ENCODE measurements around the gene PNPLA4. TPM values are rescaled to one million over a fixed set of nuclear protein-coding genes. Genes with fewer than 3 reads are reported as not detected.

The PNPLA4 gene
- total and polyA plus RNA-seq, 4 donors: 11.1 to 22.8 (median 13.4) TPM

GRCh38 chrX:7889135-7889534 lies 38.1 kb downstream of the PNPLA4 start:
- H3K27me3 ChIP-seq (ENCODE audit: control insufficient read depth in 3 of 3, insufficient read depth in 3 of 3, low read length in 2 of 3): peaks cover 0 to 26% (median 20%) of the 10 kb centered on the region in 3 donors
- 74 to 88% methylated on average over 2 of the region's 2 CpGs for WGBS, 2 donors
- H3K4me1 ChIP-seq (ENCODE audit: control insufficient read depth in 5 of 5, insufficient read depth in 5 of 5, low read length in 5 of 5): no peaks in the 10 kb centered on the region
- no peaks in the 10 kb centered on the region for H3K9me3 ChIP-seq (ENCODE audit: control insufficient read depth in 4 of 4, insufficient read depth in 3 of 4, low read length in 3 of 4)
- no peaks in the 10 kb centered on the region for H3K36me3 ChIP-seq (ENCODE audit: control insufficient read depth in 4 of 4, insufficient read depth in 4 of 4, low read length in 4 of 4)
- no peak overlapping the region for H3K27ac ChIP-seq (ENCODE audit: low read depth in 1 of 2, low read length in 1 of 2)
- no peak for ATAC-seq (ENCODE audit: insufficient read depth, low FRiP score)
- no peak overlapping the region for H3K9ac ChIP-seq (ENCODE audit: insufficient read depth in 1 of 2, low read length in 2 of 2)
- no peak for DNase-seq
- no peak overlapping the region for H3K4me3 ChIP-seq
- TF ChIP-seq, protein P1, sequence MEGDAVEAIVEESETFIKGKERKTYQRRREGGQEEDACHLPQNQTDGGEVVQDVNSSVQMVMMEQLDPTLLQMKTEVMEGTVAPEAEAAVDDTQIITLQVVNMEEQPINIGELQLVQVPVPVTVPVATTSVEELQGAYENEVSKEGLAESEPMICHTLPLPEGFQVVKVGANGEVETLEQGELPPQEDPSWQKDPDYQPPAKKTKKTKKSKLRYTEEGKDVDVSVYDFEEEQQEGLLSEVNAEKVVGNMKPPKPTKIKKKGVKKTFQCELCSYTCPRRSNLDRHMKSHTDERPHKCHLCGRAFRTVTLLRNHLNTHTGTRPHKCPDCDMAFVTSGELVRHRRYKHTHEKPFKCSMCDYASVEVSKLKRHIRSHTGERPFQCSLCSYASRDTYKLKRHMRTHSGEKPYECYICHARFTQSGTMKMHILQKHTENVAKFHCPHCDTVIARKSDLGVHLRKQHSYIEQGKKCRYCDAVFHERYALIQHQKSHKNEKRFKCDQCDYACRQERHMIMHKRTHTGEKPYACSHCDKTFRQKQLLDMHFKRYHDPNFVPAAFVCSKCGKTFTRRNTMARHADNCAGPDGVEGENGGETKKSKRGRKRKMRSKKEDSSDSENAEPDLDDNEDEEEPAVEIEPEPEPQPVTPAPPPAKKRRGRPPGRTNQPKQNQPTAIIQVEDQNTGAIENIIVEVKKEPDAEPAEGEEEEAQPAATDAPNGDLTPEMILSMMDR (IDR thresholded peaks at IDR 0.05; ENCODE audit: control extremely low read depth, extremely low read depth): no peak

DNA sequence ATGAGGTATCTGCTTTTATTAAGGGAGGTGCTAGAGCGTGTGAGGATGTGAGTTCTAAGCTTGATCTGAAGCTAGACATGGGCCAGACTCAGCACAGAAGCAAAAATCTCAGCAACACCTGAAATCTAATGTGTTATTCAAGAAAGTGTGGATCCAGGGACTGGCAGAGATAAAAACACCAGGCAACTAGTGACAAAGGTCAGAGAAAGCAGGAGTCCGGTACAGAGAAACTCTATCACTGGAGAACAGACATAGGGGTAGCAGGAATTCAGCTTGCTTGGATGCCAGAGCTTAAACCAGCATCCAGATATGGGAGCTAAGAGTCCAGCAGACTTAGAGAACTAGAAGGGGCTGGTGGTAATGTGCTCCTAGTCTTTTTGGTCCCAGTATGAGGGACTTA lies 50.3 kb downstream of the PNPLA4 start:
- Histone ChIP-seq H3K27ac (ENCODE audit: low read depth in 1 of 2, low read length in 1 of 2) (no peak overlapping the region), H3K27me3 (ENCODE audit: control insufficient read depth in 3 of 3, insufficient read depth in 3 of 3, low read length in 2 of 3) (peaks cover 0 to 36% (median 19%) of the 10 kb centered on the region in 3 donors), H3K9ac (ENCODE audit: insufficient read depth in 1 of 2, low read length in 2 of 2) (no peak overlapping the region), H3K36me3 (ENCODE audit: control insufficient read depth in 4 of 4, insufficient read depth in 4 of 4, low read length in 4 of 4) (no peaks in the 10 kb centered on the region), H3K9me3 (ENCODE audit: control insufficient read depth in 4 of 4, insufficient read depth in 3 of 4, low read length in 3 of 4) (peaks cover 0 to 2% (median 0%) of the 10 kb centered on the region in 4 donors), H3K4me3 (no peak overlapping the region), H3K4me1 (ENCODE audit: control insufficient read depth in 5 of 5, insufficient read depth in 5 of 5, low read length in 5 of 5) (no peaks in the 10 kb centered on the region)
- WGBS, 2 donors: 61 to 86% methylated on average over 2 of the region's 2 CpGs
- TF ChIP-seq, protein P1 (IDR thresholded peaks at IDR 0.05; ENCODE audit: control extremely low read depth, extremely low read depth): no peak
- ATAC-seq (ENCODE audit: insufficient read depth, low FRiP score) (no peak), DNase-seq (no peak)

GRCh38 chrX:7872042-7872441 lies 55.2 kb downstream of the PNPLA4 start:
- Histone ChIP-seq H3K9ac (ENCODE audit: insufficient read depth in 1 of 2, low read length in 2 of 2) (no peak overlapping the region), H3K27ac (ENCODE audit: low read depth in 1 of 2, low read length in 1 of 2) (no peak overlapping the region), H3K4me3 (no peak overlapping the region), H3K9me3 (ENCODE audit: control insufficient read depth in 4 of 4, insufficient read depth in 3 of 4, low read length in 3 of 4) (no peaks in the 10 kb centered on the region), H3K27me3 (ENCODE audit: control insufficient read depth in 3 of 3, insufficient read depth in 3 of 3, low read length in 2 of 3) (peaks cover 0 to 26% (median 15%) of the 10 kb centered on the region in 3 donors), H3K4me1 (ENCODE audit: control insufficient read depth in 5 of 5, insufficient read depth in 5 of 5, low read length in 5 of 5) (no peaks in the 10 kb centered on the region), H3K36me3 (ENCODE audit: control insufficient read depth in 4 of 4, insufficient read depth in 4 of 4, low read length in 4 of 4) (no peaks in the 10 kb centered on the region)
- TF ChIP-seq, protein P1 (IDR thresholded peaks at IDR 0.05; ENCODE audit: control extremely low read depth, extremely low read depth): no peak
- ATAC-seq (ENCODE audit: insufficient read depth, low FRiP score): no peak
- WGBS, 2 donors: 78 to 82% methylated on average over 4 of the region's 4 CpGs
- no peak for DNase-seq

DNA sequence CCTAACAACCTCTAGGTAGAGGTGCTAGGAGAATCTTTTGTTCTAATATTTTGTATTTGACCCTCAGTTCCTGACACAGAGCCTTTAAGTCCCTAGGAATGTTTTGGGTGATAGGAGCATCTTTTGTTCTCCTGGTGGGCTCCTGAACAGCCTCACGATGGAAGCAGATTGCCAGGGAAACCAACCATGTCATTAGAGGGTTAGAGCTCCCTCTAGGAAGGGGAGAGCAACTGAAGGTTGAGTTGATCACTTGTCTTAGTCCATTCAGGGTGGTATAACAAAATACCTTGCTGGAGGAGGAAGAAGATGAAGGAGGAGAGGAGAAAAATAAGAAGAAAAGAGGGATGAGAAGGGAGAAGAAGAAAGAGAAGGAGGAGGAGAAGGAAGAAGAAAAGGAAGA lies 75.0 kb downstream of the PNPLA4 start:
- Histone ChIP-seq H3K9me3 (ENCODE audit: control insufficient read depth in 4 of 4, insufficient read depth in 3 of 4, low read length in 3 of 4) (no peaks in the 10 kb centered on the region), H3K36me3 (ENCODE audit: control insufficient read depth in 4 of 4, insufficient read depth in 4 of 4, low read length in 4 of 4) (no peaks in the 10 kb centered on the region), H3K4me1 (ENCODE audit: control insufficient read depth in 5 of 5, insufficient read depth in 5 of 5, low read length in 5 of 5) (no peaks in the 10 kb centered on the region), H3K27me3 (ENCODE audit: control insufficient read depth in 3 of 3, insufficient read depth in 3 of 3, low read length in 2 of 3) (peaks cover 0 to 30% (median 7%) of the 10 kb centered on the region in 3 donors), H3K4me3 (no peak overlapping the region), H3K9ac (ENCODE audit: insufficient read depth in 1 of 2, low read length in 2 of 2) (no peak overlapping the region), H3K27ac (ENCODE audit: low read depth in 1 of 2, low read length in 1 of 2) (no peak overlapping the region)
- TF ChIP-seq, protein P1 (IDR thresholded peaks at IDR 0.05; ENCODE audit: control extremely low read depth, extremely low read depth): no peak
- ATAC-seq (ENCODE audit: insufficient read depth, low FRiP score) (no peak), DNase-seq (no peak)
- 7 to 13% methylated on average over 1 of the region's 1 CpG for WGBS, 2 donors
